GM21367 (cell line): ENCODE results near the gene CBR1.
A peak's percentile ranks its signal among the peaks of the same experiment; 100 is the strongest.
"Not testable (repeated sequence)": the region's sequence is repeated elsewhere in the genome, so short reads cannot be mapped to it uniquely, and the experiment has no call there.

Experiments
- ATAC-seq: cut with Tn5 transposase; IDR thresholded peaks from one replicate; pipeline ENCODE4 v1.9.1; 2021; ENCODE audit not compliant: unreplicated experiment

CBR1 gene

DNA sequence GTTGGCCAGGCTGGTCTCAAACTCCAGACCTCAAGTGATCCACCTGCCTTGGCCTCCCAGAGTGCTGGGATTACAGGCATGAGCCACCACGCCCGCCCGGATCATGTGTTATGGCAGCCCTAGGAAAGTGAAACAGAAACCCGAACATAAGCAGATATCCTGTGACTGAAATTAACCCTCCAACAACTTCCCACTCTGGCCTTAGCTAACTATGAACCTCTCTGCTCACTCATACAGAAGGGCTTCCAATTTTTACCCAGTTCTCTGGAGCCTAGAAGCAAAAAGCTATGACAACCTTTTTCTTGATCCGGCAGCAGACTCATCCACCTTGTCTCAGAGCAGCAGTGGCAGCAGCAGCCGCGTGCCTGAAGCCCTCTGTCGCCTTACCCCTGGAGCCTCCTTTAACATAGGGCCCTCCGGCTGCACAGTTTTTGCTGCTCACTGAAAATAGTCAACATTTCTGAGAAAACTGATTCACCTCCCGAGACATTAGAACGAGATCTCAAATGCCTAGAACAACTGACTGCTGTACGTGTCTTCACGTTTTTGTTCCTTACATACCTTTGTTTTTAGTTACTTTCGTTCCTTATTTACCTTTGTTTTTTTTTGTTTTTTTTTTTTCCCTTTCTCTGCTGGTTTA is 9.3 kb downstream of the CBR1 start:
- no peak for ATAC-seq

- no peak for ATAC-seq
Observed at GRCh38 chr21:36079671-36080070, 9.8 kb downstream of the CBR1 start.

DNA sequence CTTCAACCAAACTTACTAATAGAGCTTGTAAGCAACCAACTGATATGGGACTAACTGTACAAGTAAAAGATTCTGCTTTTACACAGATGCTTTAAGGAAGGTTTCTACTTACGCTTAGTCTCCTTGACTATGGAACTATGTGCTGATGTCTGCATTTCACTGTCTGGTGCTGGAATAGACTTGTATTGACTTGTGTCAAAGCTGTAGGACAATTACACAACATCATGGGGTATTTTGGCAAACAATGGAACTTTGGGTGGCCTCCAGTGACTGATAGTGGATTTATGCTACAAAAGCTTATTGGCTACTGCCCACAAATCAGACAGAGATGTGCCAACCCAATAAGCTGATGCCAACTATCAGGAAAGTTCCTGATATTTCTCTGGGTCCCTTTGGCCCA is 10.6 kb downstream of the CBR1 start:
- ATAC-seq: no peak

- no peak for ATAC-seq
Observed at GRCh38 chr21:36082237-36082664, 12.4 kb downstream of the CBR1 start.

DNA sequence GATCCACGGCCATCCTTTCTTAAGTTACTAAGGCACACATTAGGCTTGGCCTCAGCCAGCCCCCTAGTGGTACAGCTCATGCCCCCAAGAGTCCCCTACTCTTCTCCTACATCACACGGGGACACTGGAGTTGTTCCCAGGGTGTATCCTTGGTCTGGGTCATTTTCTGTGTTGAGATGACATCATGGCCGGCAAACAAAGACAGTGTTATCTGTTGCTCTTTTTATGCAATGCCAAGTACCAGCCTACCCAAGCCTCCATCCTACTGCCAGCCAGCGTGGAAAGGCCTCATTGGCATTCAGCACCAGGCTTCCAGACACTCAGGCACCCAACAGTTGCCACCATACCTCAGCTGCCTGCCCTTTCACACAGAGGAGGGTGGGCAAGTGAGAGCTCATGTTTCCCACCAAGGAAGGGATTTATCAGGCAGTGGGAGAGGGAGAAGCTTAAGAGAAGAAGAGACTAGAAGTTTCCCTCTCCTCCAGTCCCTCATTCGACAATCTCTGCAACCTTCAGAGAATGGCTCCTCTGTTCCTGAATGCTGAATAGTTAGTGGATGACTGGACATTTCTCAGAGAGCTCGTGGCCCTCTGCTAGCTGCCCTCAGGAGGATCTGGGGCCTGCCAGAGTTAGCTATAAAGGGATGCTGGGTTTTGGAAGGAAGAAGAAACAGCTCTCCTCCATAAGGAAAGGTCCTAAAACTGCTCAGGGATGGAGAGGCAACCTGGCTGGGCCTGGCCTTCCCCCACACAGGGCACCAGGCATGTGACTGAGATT is 17.7 kb downstream of the CBR1 start:
- ATAC-seq: no peak

GRCh38 chr21:36089946-36090345 is 20.1 kb downstream of the CBR1 start:
- ATAC-seq: no peak

DNA sequence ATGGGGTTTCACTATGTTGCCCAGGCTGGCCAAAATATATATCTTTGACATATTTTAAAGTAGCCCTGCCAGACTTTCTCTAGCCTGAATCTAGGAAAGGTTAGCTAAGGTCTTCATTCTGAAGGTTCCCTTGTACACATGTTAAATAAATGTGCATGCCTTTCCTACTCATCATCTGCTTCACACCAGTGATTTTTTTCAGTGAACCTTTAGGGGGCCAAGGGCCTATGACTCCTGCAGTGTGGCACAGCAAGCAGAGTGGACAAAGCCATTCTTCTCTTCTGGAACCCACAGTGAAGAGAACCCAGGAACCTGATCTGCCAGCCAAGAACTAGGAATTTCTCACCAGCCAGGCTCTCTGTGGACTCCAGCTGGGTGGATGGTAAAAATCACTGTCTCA is 22.9 kb downstream of the CBR1 start:
- ATAC-seq: no peak

- no peak for ATAC-seq
Observed at GRCh38 chr21:36093512-36093911, 23.7 kb downstream of the CBR1 start.

DNA sequence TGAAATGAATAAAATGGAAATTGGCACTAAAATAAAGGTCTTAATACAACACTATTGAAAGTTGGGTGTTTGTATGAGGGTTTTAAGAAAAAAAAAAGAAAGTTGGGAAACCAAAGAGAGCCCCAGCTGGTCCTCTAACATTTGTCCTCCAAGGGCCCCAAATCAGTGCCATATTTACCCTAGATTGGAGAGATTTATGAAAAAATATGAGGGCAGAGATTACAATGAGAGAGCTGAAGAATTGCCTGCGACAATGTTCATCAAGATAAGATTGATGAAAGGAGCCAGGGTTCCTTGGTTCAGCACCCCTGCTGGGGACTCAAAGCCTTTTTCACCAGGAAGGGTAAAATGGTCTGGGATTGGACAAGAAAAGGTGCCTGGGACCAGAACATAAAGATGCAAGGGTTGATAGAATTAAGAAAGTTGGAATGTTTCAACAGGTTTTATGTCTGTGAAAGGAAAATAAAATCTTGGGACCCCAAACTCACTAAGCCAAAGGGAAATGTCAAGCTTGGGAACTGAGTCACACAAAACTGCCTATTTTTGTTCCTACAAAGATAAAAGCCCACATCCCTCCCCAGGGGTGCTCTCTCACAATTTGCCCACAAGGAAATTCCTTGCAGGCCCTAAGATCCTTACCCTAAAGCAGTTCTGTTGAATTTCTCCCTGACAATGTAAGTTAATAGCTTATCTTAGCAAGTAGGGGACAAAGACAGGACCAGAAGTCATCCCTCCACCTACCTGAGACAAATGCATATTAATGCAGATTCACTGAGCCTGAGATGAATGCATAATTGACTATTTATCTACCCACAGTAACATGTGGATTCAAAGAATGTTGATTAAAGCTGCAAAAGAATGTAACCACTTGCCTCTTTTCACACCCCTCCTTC is 26.8 kb downstream of the CBR1 start:
- ATAC-seq: no peak

- ATAC-seq: peak; percentile 70
Observed at GRCh38 chr21:36097427-36098181, 27.8 kb downstream of the CBR1 start.

- no peak for ATAC-seq
Observed at GRCh38 chr21:36098182-36098532, 28.3 kb downstream of the CBR1 start.

DNA sequence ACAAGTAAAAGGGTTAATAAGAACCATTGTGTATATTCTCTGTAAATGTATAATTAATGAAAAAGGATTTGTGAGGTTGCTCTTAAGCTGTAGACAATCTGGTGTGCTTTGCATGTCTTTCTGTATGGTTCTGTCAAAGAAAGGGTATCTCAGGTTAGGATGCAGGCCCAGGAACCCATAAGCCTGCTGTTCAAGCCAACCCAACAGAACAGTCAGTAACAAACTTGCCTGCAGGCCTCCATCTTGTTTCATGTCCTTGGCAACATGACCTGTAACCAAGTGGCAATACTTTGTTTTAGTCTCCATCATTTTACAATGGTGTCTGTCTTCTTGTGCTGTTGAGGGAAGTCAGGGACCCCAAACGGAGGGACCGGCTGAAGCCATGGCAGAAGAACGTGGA is 29.2 kb downstream of the CBR1 start:
- no peak for ATAC-seq

- ATAC-seq: not testable (repeated sequence)
Observed at GRCh38 chr21:36099695-36100211, 29.9 kb downstream of the CBR1 start.

GRCh38 chr21:36100971-36101641 is 31.3 kb downstream of the CBR1 start:
- no peak for ATAC-seq

DNA sequence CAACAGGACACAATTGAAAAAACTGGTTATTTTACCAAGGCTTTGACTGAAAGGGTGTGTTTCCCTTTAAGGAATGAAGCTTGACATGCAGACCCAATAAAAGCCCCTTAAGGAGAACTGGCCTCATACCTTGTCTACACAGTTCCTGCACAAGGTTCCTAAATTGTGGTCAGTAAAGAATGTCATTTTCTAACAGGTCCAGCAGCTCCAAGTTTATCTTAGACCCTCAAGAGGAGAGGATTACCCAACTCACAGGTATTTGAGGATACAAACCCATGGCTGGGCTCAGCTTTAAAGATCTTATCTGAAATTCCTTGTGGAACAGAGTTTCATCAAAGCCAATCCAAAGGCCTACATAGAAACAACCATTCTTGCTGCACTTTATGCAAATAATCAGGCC is 33.6 kb downstream of the CBR1 start:
- ATAC-seq: no peak

DNA sequence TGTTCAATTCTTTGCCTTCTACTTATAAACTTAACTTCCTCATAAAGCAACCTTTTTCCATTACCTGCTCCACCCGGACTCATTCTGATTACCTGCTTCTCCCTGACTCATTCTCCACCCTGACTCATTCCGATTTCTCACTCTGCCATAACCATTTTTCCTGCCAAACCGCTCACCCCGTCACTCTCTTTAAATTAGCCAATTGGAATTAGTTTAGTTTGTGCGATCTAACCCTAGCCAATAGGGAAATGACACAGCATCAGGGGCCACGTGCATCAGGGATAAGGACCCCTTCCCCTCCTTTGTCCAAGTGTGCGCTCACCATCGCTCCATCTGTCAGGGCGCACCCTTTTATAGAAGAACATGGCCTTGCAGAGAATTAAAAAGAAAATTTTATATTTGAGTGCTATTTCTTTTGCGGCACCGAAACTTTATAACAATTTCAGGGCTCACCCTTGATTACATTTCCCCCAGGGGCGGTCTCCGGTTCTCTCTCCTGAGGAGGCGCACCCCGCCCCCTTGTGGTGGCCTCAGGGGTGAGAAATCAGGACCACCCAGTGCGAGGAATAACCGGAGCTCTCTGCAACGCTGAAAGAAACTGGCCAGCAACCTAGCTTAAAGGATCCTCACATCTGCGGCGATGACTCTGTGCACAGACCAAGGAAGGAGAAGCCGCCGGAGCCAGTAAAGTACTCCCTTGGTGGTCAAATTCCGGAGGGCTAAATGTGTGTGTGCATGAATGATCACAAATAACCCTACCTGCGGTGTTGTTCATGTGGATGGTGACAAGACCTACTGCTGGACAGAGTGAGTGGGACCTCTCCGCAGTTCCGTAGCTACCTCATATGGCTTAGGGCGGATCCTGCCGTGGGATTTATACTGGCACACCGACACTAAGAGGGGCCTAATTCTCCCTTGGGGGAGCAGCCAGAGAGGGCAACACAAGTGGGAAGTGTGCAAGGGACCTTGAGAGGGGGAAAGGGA is 34.8 kb downstream of the CBR1 start:
- ATAC-seq: no peak

DNA sequence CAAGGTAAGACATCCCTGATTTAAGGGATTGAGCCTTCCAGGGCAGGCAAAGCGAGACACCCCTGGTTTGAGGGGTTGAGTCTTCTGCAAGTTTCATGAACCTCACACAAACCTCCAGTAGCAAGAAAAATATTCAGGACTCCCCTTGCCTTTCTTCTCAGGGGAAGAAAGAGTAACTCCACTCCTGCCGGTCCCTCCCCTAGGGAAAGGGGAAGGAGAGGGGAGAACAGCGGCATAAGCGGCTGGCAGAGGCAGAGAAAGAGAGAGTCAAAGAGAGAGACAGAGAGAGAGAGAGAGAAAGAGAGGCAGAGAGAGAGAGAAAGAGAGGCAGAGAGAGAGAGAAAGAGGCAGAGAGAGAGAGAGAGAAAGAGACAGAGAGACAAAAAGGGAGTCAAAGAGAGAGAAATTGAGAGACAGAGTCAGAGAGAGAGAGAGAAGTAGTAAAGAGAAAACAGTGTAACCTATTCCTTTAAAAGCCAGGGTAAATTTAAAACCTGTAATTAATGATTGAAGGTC is 35.6 kb downstream of the CBR1 start:
- ATAC-seq: no peak

- no peak for ATAC-seq
Observed at GRCh38 chr21:36109868-36110267, 40.0 kb downstream of the CBR1 start.

- ATAC-seq: no peak
Observed at GRCh38 chr21:36111238-36111637, 41.4 kb downstream of the CBR1 start.
